Activated T-cell treated with anti-CD3 and anti-CD28 coated beads, Interleukin-2, amount 50 U/mL, for 72 hours (primary cell): ENCODE data around the gene LPIN1. TPM values are rescaled to one million over a fixed set of nuclear protein-coding genes. Genes with fewer than 3 reads are reported as not detected.
"Not testable (repeated sequence)": the region's sequence is repeated elsewhere in the genome, so short reads cannot be mapped to it uniquely, and the experiment has no call there.

Source experiments
- ATAC-seq, 2 donors: fragments of 150-1000 bp; cut with Tn5 transposase; replicated peaks in 1 of 2; 2 replicates each; pipeline ENCODE4 v1.10.0; 2021; ENCODE audit warnings: moderate library complexity in 2 of 2, mild to moderate bottlenecking in 1 of 2
- DNase-seq, 2 donors: peaks; one replicate each; pipeline ENCODE4 v3.0.0; 2021 to 2022; ENCODE audit warnings: mixed read lengths in 1 of 2
- H3K27ac Mint-ChIP-seq: one replicate; pipeline ENCODE4 v1.8.0; 2022; ENCODE audit warnings: mild to moderate bottlenecking, moderate library complexity, mixed read lengths
- H3K27me3 Mint-ChIP-seq: one replicate; pipeline ENCODE4 v1.8.0; 2022; ENCODE audit warnings: low read depth, mixed read lengths
- H3K36me3 Mint-ChIP-seq, 2 donors: one replicate each; pipeline ENCODE4 v1.8.0; 2022; ENCODE audit warnings: mixed read lengths in 2 of 2, mild to moderate bottlenecking in 1 of 2; ENCODE audit not compliant: insufficient read depth in 2 of 2
- H3K4me1 Mint-ChIP-seq: one replicate; pipeline ENCODE4 v1.8.0; 2022; ENCODE audit warnings: low read depth, mixed read lengths
- H3K4me3 Mint-ChIP-seq, 2 donors: one replicate each; pipeline ENCODE4 v1.8.0; 2022; ENCODE audit warnings: mild to moderate bottlenecking in 2 of 2, mixed read lengths in 2 of 2, moderate library complexity in 2 of 2
- H3K9me3 Mint-ChIP-seq, 2 donors: one replicate each; pipeline ENCODE4 v1.8.0; 2022; ENCODE audit warnings: mixed read lengths in 2 of 2
- total RNA-seq, 2 donors: library from RNA; stranded (reverse); gene quantifications; one replicate each; pipeline ENCODE4 v1.2.3, GENCODE V29; 2022

Gene LPIN1
- total RNA-seq, 2 donors from 2014 or later: 45.4 to 63.2 TPM

DNA sequence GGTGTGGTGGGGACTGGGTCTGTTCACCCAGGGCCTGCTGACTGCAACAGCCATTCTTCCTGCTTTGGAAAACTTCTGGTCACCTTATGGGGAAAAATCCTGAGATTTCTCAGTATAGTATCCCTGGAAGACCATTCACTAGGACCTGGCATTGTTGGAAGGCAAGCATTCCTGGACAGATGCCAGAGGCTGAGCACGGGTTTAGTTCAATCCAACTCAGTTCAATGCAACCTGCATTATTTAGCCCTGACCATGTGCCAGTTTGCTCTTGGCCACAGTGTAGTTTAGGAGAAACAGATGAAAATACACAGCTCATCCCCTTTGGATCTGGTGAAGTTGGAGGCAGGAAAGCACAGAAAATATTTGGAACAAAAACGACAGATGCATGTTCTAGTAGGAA lies 95.9 kb downstream of the LPIN1 start:
- Mint-ChIP-seq H3K36me3 (peaks cover under 1 to 2% of the 10 kb centered on the region in 2 donors), H3K27ac (no peak overlapping the region), H3K9me3 (peaks cover 0 to 2% of the 10 kb centered on the region in 2 donors), H3K4me3 (no peak overlapping the region), H3K27me3 (peaks cover 21% of the 10 kb centered on the region), H3K4me1 (no peaks in the 10 kb centered on the region)
- ATAC-seq (no peak), DNase-seq (no peak)

DNA sequence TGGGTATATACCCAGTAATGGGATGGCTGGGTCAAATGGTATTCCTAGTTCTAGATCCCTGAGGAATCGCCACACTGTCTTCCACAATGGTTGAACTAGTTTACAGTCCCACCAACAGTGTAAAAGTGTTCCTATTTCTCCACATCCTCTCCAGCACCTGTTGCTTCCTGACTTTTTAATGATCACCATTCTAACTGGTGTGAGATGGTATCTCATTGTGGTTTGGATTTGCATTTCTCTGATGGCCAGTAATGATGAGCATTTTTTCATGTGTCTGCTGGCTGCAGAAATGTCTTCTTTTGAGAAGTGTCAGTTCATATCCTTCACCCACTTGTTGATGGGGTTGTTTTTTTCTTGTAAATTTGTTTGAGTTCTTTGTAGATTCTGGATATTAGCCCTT lies 98.4 kb downstream of the LPIN1 start:
- not testable (repeated sequence) for H3K4me1 Mint-ChIP-seq, H3K27me3 Mint-ChIP-seq, H3K27ac Mint-ChIP-seq, H3K4me3 Mint-ChIP-seq, ATAC-seq, DNase-seq, H3K9me3 Mint-ChIP-seq
- peaks cover 7 to 14% of the 10 kb centered on the region in 2 donors for H3K36me3 Mint-ChIP-seq

DNA sequence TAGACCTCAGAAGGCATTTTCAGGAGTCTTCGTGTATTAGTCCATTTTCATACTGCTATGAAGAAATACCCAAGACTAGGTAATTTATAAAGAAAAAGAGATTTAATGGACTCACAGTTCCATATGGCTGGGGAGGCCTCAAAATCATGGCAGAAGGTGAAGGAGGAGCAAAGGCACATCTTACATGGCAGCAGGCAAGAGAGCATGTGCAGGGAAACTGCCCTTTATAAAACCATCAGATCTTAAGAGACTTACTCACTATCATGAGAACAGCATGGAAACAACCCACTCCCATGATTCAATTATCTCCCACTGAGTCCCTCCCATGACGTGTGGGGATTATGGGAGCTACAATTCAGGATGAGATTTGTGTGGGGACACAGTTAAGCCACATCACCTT lies 101.5 kb downstream of the LPIN1 start:
- peaks cover 7 to 14% of the 10 kb centered on the region in 2 donors for H3K36me3 Mint-ChIP-seq
- H3K9me3 Mint-ChIP-seq, H3K27me3 Mint-ChIP-seq, H3K4me3 Mint-ChIP-seq, ATAC-seq, DNase-seq, H3K4me1 Mint-ChIP-seq, H3K27ac Mint-ChIP-seq: not testable (repeated sequence)

DNA sequence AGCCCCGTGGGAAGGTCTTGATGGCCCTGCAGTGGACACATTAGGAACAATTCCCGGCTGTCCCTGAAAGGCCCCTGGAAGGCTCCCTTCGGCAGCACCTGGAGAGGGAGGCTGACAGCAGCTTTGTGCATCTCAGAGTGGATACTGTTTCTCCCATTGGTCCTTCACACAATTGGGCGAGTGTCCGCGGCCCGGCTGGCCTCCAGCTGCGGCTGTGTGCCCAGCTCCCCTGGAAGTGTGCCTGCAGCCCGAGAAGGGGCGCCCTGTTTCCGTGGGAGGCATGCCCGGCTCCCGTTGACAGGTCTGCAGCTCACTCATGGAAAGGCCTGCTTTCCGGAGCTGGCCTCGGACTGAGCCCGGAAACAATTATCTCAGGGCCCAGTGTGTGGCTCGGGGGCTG lies 103.7 kb downstream of the LPIN1 start:
- no peak overlapping the region for H3K27ac Mint-ChIP-seq
- peaks cover 13% of the 10 kb centered on the region for H3K27me3 Mint-ChIP-seq
- no peaks in the 10 kb centered on the region for H3K4me1 Mint-ChIP-seq
- H3K36me3 Mint-ChIP-seq: peaks cover 7 to 14% of the 10 kb centered on the region in 2 donors
- no peak for DNase-seq
- peaks cover 6 to 7% of the 10 kb centered on the region in 2 donors for H3K9me3 Mint-ChIP-seq
- no peak for ATAC-seq
- no peak overlapping the region for H3K4me3 Mint-ChIP-seq

DNA sequence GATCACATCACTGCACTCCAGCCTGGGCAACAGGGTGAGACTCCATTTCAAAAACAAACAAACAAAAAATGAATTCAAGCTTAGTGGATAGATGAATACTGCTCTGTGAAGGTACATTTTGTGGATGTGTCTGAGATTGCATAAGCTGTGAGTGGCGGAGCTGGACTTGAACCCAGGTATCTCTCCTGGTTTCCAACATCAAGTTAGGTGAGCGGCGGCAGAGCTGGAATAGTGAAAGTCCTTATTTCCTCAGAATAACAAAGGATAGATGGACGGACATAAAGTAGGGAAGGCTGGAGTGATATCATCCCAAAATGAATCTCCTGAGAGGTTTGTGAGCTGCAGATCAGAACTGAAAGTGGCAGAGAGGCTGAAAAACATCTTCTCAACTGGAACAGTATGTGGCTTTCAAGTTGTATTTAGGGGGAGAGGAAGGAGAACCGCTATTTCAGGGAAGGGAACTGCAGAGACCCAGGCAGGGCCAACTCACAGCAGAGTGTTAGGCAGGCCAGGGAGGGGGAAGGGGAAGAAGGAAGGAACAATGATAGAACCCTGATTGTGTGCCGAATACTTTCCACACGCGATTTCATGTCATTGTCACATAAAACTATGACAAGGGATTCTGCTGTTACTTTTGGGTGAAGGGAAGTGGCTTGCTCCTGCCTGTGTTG lies 106.2 kb downstream of the LPIN1 start:
- ATAC-seq: no peak
- peaks cover 5 to 11% of the 10 kb centered on the region in 2 donors for H3K36me3 Mint-ChIP-seq
- no peaks in the 10 kb centered on the region for H3K4me1 Mint-ChIP-seq
- H3K9me3 Mint-ChIP-seq: peaks cover 3 to 7% of the 10 kb centered on the region in 2 donors
- peaks cover 13% of the 10 kb centered on the region for H3K27me3 Mint-ChIP-seq
- DNase-seq: no peak
- no peak overlapping the region for H3K4me3 Mint-ChIP-seq
- no peak overlapping the region for H3K27ac Mint-ChIP-seq

DNA sequence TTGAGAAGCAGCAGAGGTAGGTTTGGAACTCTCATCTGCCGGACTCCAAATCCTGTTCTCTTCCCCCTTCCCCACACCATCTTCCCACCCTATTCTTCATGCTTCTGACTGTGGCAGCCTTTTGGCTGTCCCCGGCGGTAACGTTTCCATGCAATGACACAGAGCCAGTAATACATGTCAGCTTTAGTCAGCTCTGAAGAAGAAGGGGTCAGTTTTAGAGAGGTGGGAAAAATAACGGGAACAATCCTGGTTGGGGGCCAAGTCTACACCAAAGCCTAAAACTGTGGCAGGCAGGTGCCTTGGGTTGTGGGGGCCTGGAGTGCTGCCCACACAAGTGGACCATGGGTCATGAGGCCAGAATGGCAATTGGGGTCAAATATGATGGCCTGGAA lies 106.8 kb downstream of the LPIN1 start:
- peaks cover 13% of the 10 kb centered on the region for H3K27me3 Mint-ChIP-seq
- peaks cover 2 to 6% of the 10 kb centered on the region in 2 donors for H3K36me3 Mint-ChIP-seq
- peaks cover 2% of the 10 kb centered on the region in 2 donors for H3K9me3 Mint-ChIP-seq
- no peak overlapping the region for H3K27ac Mint-ChIP-seq
- H3K4me3 Mint-ChIP-seq: no peak overlapping the region
- no peaks in the 10 kb centered on the region for H3K4me1 Mint-ChIP-seq
- DNase-seq (no peak), ATAC-seq (no peak)

DNA sequence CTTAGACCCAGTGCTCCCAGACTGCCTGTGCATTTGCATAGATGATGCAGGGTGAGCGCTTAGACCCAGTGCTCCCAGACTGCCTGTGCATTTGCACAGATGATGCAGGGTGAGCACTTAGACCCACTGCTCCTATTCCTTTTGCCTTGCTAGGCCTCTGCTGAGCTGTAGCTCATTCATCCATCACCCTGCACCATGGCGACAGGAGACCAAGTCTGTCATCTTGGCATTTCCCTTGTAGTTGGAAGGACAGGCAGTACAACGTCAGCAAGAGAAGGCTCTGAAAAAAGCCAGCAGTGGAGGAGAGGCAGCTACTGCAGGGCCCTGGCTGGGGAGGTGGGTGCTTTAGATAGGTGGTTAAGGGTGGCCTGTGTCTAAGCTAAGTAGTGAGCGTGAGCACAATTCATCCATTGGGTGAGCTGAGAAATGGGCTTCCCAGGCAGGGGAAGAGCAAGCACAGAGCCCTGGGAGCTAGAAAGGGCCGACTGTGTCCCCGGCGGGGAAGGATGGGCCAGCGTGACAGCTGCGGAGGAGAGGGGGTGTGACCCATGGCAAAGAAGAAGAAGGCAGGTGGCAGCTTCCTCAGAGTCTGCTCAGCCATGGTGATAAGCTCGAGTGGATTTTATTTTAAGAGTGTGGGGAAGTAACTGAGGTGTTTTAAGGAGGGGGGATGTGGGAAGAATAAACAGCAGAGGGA lies 108.8 kb downstream of the LPIN1 start:
- no peak for ATAC-seq
- H3K4me3 Mint-ChIP-seq: no peak overlapping the region
- H3K9me3 Mint-ChIP-seq: peaks cover 3 to 8% of the 10 kb centered on the region in 2 donors
- DNase-seq: no peak
- no peak overlapping the region for H3K27ac Mint-ChIP-seq
- H3K4me1 Mint-ChIP-seq: no peaks in the 10 kb centered on the region
- H3K27me3 Mint-ChIP-seq: peaks cover 13% of the 10 kb centered on the region
- peaks cover 10 to 12% of the 10 kb centered on the region in 2 donors for H3K36me3 Mint-ChIP-seq

DNA sequence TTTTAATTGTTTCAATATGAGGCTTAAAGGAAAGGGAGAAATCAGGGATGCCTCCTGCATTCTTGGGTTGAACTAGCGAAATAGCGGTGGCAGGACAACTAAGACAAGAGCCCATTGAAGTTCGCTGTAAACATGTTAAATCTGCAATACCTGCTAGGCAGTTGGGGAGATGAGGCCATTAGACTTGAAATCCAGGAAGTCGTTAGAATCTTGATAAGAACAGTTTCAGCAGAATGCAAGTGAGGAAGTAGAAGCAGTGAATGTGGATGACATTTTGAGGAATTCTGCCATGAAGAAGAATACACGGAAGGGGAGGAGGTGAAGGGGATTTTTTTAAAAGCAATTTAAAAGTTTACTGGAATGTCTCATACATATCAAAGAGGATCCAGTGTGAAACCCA lies 109.7 kb downstream of the LPIN1 start:
- Mint-ChIP-seq H3K27ac (no peak overlapping the region), H3K9me3 (peaks cover 3 to 8% of the 10 kb centered on the region in 2 donors), H3K27me3 (peaks cover 13% of the 10 kb centered on the region), H3K36me3 (peaks cover 10 to 12% of the 10 kb centered on the region in 2 donors), H3K4me3 (no peak overlapping the region), H3K4me1 (no peaks in the 10 kb centered on the region)
- DNase-seq (no peak), ATAC-seq (no peak)

DNA sequence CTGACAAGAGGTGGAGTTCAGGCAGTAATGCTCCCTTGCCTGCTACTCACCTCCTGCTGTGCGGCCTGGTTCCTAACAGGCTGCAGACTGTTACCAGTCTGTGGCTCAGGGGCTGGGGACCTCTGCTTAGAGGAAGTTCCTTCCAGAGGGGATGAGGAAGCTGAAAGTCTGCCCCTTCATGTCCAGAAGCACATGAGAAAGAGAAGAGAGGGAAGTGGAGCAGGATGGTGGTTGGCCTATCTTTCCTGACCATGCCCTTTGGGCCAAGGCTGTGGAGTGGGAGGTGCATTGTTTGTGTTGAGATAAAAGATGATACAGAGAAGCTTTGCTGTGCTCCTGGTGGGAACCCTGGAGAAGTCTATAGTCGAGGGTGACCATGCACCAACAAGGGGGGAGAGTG lies 112.5 kb downstream of the LPIN1 start:
- peaks cover 16% of the 10 kb centered on the region for H3K4me1 Mint-ChIP-seq
- H3K27me3 Mint-ChIP-seq: peaks cover 15% of the 10 kb centered on the region
- peaks cover 10 to 12% of the 10 kb centered on the region in 2 donors for H3K36me3 Mint-ChIP-seq
- H3K27ac Mint-ChIP-seq: no peak overlapping the region
- peaks cover 3 to 8% of the 10 kb centered on the region in 2 donors for H3K9me3 Mint-ChIP-seq
- DNase-seq: no peak
- no peak for ATAC-seq
- no peak overlapping the region for H3K4me3 Mint-ChIP-seq

DNA sequence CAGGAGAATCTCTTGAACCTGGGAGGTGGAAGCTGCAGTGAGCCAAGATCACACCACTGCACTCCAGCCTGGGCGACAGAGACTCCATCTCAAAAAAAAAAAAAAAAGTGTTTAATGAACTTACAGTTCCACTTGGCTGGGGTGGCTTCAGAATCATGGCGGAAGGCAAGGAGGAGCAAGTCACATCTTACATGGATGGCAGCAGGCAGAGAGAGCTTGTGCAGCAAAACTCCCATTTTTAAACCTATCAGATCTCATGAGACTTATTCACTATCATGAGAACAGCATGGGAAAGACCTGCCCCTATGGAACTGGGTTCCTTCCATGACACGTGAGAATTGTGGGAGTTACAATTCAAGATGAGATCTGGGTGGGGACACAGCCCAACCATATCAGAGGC lies 113.5 kb downstream of the LPIN1 start:
- H3K27ac Mint-ChIP-seq, ATAC-seq, H3K9me3 Mint-ChIP-seq, H3K4me3 Mint-ChIP-seq, DNase-seq: not testable (repeated sequence)
- H3K4me1 Mint-ChIP-seq: peaks cover 25% of the 10 kb centered on the region
- peaks cover 10 to 12% of the 10 kb centered on the region in 2 donors for H3K36me3 Mint-ChIP-seq
- peaks cover 20% of the 10 kb centered on the region for H3K27me3 Mint-ChIP-seq

DNA sequence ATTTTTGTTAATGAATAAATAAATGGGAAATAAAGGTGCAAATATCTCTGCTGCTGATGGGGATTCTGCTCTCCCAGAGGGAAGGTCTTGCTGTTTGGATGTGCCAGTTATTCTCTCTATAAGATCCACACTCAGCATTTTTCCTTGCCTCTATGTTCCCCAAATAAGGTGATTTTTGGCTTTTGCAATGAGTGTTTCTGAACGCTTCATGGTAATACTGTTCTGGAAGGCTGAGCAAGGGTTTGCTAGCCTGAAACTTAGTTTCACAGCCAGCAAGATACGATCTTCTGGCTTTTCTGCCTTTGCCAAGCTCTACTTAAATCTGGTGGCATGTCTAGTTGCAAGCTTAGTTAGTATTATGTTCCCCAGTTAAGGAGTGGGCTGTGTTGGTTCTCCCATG lies 114.6 kb downstream of the LPIN1 start:
- DNase-seq (no peak), ATAC-seq (no peak)
- Mint-ChIP-seq H3K27ac (no peak overlapping the region), H3K4me3 (no peak overlapping the region), H3K27me3 (peaks cover 20% of the 10 kb centered on the region), H3K36me3 (peaks cover 10 to 12% of the 10 kb centered on the region in 2 donors), H3K9me3 (peaks cover 3 to 8% of the 10 kb centered on the region in 2 donors), H3K4me1 (peaks cover 33% of the 10 kb centered on the region)

DNA sequence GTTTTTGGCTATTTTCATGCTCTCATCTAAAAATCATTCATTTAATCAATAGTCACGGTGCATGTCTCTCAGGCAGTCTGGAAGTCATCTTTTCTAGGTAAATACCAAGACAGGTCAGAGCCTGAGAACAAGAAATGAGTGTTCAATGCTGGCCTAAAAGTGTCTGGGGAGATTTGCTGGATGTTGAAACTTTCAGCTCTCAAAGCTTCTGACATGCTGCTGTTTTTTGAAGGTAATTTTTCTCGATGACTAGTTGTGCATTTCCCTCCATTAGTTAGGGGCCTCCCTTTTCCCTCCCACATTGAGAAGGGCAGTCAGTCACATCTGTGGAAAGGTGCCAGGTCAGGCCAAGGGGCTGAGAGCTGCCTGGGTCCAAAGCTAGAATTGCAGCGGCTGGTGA lies 115.6 kb downstream of the LPIN1 start:
- Mint-ChIP-seq H3K4me3 (no peak overlapping the region), H3K27ac (no peak overlapping the region), H3K9me3 (peaks cover 3 to 8% of the 10 kb centered on the region in 2 donors), H3K36me3 (peaks cover 10 to 12% of the 10 kb centered on the region in 2 donors), H3K27me3 (peaks cover 20% of the 10 kb centered on the region), H3K4me1 (peaks cover 41% of the 10 kb centered on the region)
- ATAC-seq: peak; percentile 20 to 38
- no peak for DNase-seq

DNA sequence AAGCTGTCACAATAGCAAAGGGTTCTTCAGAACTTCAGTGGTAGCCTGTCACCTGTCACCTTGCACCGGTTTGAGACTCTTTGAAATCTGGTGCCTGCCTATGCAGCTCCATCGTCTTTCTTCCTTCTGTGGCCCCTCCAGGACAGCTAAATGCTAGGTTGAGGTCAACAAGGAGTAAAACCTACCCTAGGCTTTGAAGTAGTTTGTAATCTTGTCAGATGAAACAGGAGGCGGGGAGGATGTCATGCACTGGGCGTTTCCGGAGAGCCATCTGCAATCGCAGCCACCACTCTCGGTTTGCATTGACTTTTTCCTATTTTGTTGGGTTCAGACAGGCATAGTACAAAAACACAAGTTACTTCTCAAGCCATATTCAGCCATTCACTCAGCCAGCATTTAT lies 116.7 kb downstream of the LPIN1 start:
- ATAC-seq (peak; percentile 12 to 37), DNase-seq (peak in 1 of 2 donors; percentile 12)
- peaks cover 8 to 9% of the 10 kb centered on the region in 2 donors for H3K36me3 Mint-ChIP-seq
- H3K27ac Mint-ChIP-seq: no peak overlapping the region
- H3K4me1 Mint-ChIP-seq: peaks cover 49% of the 10 kb centered on the region
- peaks cover 20% of the 10 kb centered on the region for H3K27me3 Mint-ChIP-seq
- H3K4me3 Mint-ChIP-seq: peak overlapping the region; percentile 66 to 71
- peaks cover 2 to 6% of the 10 kb centered on the region in 2 donors for H3K9me3 Mint-ChIP-seq
